MCF 10A (cell line): ENCODE measurements around the gene PPP3R1. TPM values are rescaled to one million over a fixed set of nuclear protein-coding genes. Genes with fewer than 3 reads are reported as not detected.

Experiments used
- BruUV-seq: library from RNA; stranded (reverse); fragments of 400-500 nt; replicated peaks from 2 replicates; lab custom pipeline; 2021; lab: Mats Ljungman, UMichigan
- CTCF ChIA-PET: fragments of 300-600 bp; sonication (Branson Sonifier 250); formaldehyde crosslinking; extraction: SDS; loops from one replicate; lab custom pipeline; 2021; ENCODE audit warnings: antibody characterized with exemption, inconsistent platforms; lab: Yijun Ruan, JAX
- POLR2A ChIA-PET: fragments of 300-600, 350-650 bp; sonication (Branson Sonifier 250); formaldehyde crosslinking; extraction: SDS; loops from one replicate; lab custom pipeline; 2020; ENCODE audit warnings: antibody characterized with exemption, inconsistent platforms; lab: Yijun Ruan, JAX
- DNase-seq: peaks from one replicate; pipeline ENCODE4 v3.0.0-alpha.2; 2018; ENCODE audit not compliant: unreplicated experiment
- H3K27ac Mint-ChIP-seq: one replicate; pipeline ENCODE4 v1.8.0; 2022; ENCODE audit warnings: mild to moderate bottlenecking, low read depth, mixed read lengths; ENCODE audit not compliant: unreplicated experiment
- H3K27me3 Mint-ChIP-seq: one replicate; pipeline ENCODE4 v1.8.0; 2022; ENCODE audit warnings: mixed read lengths; ENCODE audit not compliant: insufficient read depth, unreplicated experiment
- H3K36me3 Mint-ChIP-seq: one replicate; pipeline ENCODE4 v1.8.0; 2022; ENCODE audit warnings: mild to moderate bottlenecking, moderate library complexity, mixed read lengths; ENCODE audit not compliant: insufficient read depth, unreplicated experiment
- H3K4me1 Mint-ChIP-seq: one replicate; pipeline ENCODE4 v1.8.0; 2022; ENCODE audit warnings: mixed read lengths; ENCODE audit not compliant: insufficient read depth, unreplicated experiment
- H3K4me3 Mint-ChIP-seq: one replicate; pipeline ENCODE4 v1.8.0; 2022; ENCODE audit warnings: mild to moderate bottlenecking, moderate library complexity, mixed read lengths; ENCODE audit not compliant: unreplicated experiment
- H3K9me3 Mint-ChIP-seq: one replicate; pipeline ENCODE4 v1.8.0; 2022; ENCODE audit warnings: mixed read lengths; ENCODE audit not compliant: unreplicated experiment
- intact Hi-C: fragments of 100-400 bp; cut with micrococcal nuclease; formaldehyde crosslinking; loops from 2 replicates; pipeline ENCODE4 v1.14.1; 2022
- total RNA-seq: library from RNA; stranded (reverse); gene quantifications from 2 replicates; pipeline ENCODE4 v1.2.3, GENCODE V29; 2022
- TF ChIP-seq, protein P1 (sequence below): fragments of 200-600 bp; IDR thresholded peaks from one replicate; pipeline ENCODE4 v1.8.0; 2022; ENCODE audit warnings: antibody characterized with exemption, mild to moderate bottlenecking; ENCODE audit not compliant: unreplicated experiment

The PPP3R1 gene
- total RNA-seq, 1 experiment from 2014 or later = 54.6 TPM

- peak overlapping the region; percentile 56 for H3K4me3 Mint-ChIP-seq
- no peaks in the 10 kb centered on the region for H3K27me3 Mint-ChIP-seq
- peak overlapping the region; percentile 74 for H3K27ac Mint-ChIP-seq
- ChIA-PET CTCF (interaction anchor here (0.6 to 1.4 kb wide), 8 partner anchors 9 to 370 kb away, joined by 3 to 8 read pairs (median 3); no protein-coding TSS in a partner anchor), POLR2A (interaction anchor here (0.5 to 2.3 kb wide), 17 partner anchors 9 to 162 kb away, joined by 3 to 12 read pairs (median 3); partner anchors contain the start of genes C1D and PNO1)
- TF ChIP-seq, protein P1, sequence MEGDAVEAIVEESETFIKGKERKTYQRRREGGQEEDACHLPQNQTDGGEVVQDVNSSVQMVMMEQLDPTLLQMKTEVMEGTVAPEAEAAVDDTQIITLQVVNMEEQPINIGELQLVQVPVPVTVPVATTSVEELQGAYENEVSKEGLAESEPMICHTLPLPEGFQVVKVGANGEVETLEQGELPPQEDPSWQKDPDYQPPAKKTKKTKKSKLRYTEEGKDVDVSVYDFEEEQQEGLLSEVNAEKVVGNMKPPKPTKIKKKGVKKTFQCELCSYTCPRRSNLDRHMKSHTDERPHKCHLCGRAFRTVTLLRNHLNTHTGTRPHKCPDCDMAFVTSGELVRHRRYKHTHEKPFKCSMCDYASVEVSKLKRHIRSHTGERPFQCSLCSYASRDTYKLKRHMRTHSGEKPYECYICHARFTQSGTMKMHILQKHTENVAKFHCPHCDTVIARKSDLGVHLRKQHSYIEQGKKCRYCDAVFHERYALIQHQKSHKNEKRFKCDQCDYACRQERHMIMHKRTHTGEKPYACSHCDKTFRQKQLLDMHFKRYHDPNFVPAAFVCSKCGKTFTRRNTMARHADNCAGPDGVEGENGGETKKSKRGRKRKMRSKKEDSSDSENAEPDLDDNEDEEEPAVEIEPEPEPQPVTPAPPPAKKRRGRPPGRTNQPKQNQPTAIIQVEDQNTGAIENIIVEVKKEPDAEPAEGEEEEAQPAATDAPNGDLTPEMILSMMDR = peak; percentile 34
- peak; percentile 78 for DNase-seq
- H3K9me3 Mint-ChIP-seq = no peaks in the 10 kb centered on the region
- no TSS peak for BruUV-seq
- H3K36me3 Mint-ChIP-seq = no peaks in the 10 kb centered on the region
- H3K4me1 Mint-ChIP-seq = peaks cover 28% of the 10 kb centered on the region
- intact Hi-C loops = loop anchor here (1.0 to 2.0 kb wide), 2 partner anchors 68 to 103 kb away; partner anchors contain the start of gene PNO1
These were observed 27.2 kb downstream of the PPP3R1 start for GRCh38 chr2:68225119-68225632.

DNA sequence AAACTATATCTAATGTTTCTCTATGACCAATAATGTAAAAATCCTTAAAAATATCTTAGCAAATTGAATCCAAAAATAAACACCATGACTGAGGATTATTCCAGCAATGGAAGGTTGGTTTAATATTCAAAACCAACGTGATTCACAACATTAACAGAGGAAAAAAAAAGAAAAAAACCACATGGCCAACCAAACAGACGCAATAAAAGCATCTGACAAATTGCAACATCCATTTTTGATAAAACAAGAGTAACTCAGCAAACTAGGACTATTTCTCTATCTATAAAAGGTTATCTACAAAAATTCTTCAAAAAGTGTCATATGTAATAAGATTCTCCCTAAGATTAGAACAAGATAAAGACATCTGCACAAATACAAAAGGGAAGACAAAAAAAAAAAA lies 28.9 kb downstream of the PPP3R1 start:
- H3K27ac Mint-ChIP-seq = no peak overlapping the region
- intact Hi-C loops = no loop called here
- BruUV-seq = no TSS peak
- no peaks in the 10 kb centered on the region for H3K36me3 Mint-ChIP-seq
- H3K27me3 Mint-ChIP-seq = no peaks in the 10 kb centered on the region
- ChIA-PET POLR2A (interaction anchor here (0.7 kb wide), 1 partner anchor 12 kb away, joined by 3 read pairs; no protein-coding TSS in a partner anchor), CTCF (interaction anchor here (0.5 to 1.4 kb wide), 7 partner anchors 8 to 372 kb away, joined by 3 to 4 read pairs (median 3); no protein-coding TSS in a partner anchor)
- TF ChIP-seq, protein P1 = no peak
- no peak overlapping the region for H3K4me3 Mint-ChIP-seq
- peaks cover 36% of the 10 kb centered on the region for H3K4me1 Mint-ChIP-seq
- no peak for DNase-seq
- H3K9me3 Mint-ChIP-seq = no peaks in the 10 kb centered on the region

DNA sequence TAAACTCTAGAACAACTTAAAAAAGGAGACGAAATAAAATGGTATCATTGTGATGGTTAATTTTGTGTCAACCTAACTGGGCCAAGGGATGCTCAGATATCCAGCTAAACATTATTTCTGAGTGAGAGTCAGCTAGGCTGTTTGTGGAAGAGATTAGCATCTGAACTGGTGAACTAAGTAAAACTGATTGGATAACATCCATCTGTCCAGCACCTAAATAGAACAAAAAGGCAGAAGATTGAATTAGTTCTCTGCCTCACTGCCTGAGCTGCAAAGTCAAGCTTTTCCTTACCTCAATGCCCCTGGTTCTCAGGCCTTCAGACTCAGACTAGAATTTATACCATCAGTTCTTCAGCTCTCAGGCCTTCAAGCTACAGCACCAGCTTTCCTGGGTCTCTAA lies 30.0 kb downstream of the PPP3R1 start:
- POLR2A ChIA-PET = interaction anchor here (0.6 to 1.3 kb wide), 7 partner anchors 11 to 603 kb away, joined by 3 to 5 read pairs (median 4); no protein-coding TSS in a partner anchor
- Mint-ChIP-seq H3K4me3 (no peak overlapping the region), H3K27ac (no peak overlapping the region), H3K27me3 (no peaks in the 10 kb centered on the region), H3K9me3 (no peaks in the 10 kb centered on the region), H3K36me3 (no peaks in the 10 kb centered on the region), H3K4me1 (peaks cover 37% of the 10 kb centered on the region)
- intact Hi-C loops = no loop called here
- DNase-seq = no peak
- TF ChIP-seq, protein P1 = no peak
- BruUV-seq = no TSS peak
- CTCF ChIA-PET = interaction anchor here (0.7 kb wide), 1 partner anchor 8 kb away, joined by 4 read pairs; no protein-coding TSS in a partner anchor

- CTCF ChIA-PET = interaction anchor here (0.7 kb wide), 1 partner anchor 30 kb away, joined by 4 read pairs; no protein-coding TSS in a partner anchor
- no peaks in the 10 kb centered on the region for H3K27me3 Mint-ChIP-seq
- H3K4me1 Mint-ChIP-seq = peaks cover 28% of the 10 kb centered on the region
These were observed 33.9 kb downstream of the PPP3R1 start for GRCh38 chr2:68218343-68218901.

More at GRCh38 chr2:68218343-68218901, 33.9 kb downstream of the PPP3R1 start:
- H3K27ac Mint-ChIP-seq = peak overlapping the region; percentile 53
- H3K36me3 Mint-ChIP-seq = no peaks in the 10 kb centered on the region
- no peak for DNase-seq
- no peak overlapping the region for H3K4me3 Mint-ChIP-seq
- TF ChIP-seq, protein P1 = no peak
- H3K9me3 Mint-ChIP-seq = no peaks in the 10 kb centered on the region
- intact Hi-C loops = no loop called here
- BruUV-seq = no TSS peak
- POLR2A ChIA-PET = interaction anchor here (0.8 to 1.5 kb wide), 7 partner anchors 10 to 70 kb away, joined by 3 to 5 read pairs (median 4); partner anchors contain the start of gene PNO1
